HL-60 (cell line): ENCODE data around the gene GOLGA6L24.
"Not testable (repeated sequence)": the region's sequence is repeated elsewhere in the genome, so short reads cannot be mapped to it uniquely, and the experiment has no call there.

Experiments
- GABPA ChIP-seq: IDR thresholded peaks from 2 replicates; pipeline ENCODE4 v1.6.1; 2012; ENCODE audit warnings: low read depth
- POLR2AphosphoS5 ChIP-seq: IDR thresholded peaks from 2 replicates; pipeline ENCODE4 v1.6.1; 2012; ENCODE audit warnings: low read depth
- SPI1 ChIP-seq: IDR thresholded peaks from 2 replicates; pipeline ENCODE4 v1.6.1; 2012; ENCODE audit warnings: low read depth, mild to moderate bottlenecking, borderline replicate concordance
- TF ChIP-seq, protein P1 (sequence below): IDR thresholded peaks from one replicate; pipeline ENCODE4 v1.5.1; 2011; ENCODE audit warnings: low read length, control low read depth, inconsistent platforms; ENCODE audit not compliant: insufficient read depth
- TF ChIP-seq, protein P2 (sequence below): IDR thresholded peaks from 2 replicates; pipeline ENCODE4 v1.6.1; 2012; ENCODE audit warnings: low read depth; ENCODE audit not compliant: insufficient replicate concordance

DNA sequence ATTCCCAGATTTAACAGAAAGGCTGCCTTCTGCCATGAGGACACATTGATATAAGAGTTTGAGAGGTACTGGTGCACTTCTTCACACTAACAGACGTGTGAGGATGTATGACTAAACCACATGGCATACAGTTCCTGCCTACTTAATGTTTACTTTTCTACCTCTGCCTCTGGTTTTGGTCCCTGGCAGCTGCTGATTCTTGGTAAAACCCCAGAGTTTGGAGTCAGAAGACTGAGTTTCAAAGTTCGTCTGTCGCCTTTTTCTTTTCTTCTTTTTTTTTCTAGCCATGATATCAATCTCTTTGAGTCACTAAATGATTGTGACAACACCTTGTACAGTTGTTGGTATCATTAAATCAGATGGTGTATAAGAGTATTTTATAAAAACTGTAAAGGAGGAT, 22.2 kb upstream of the GOLGA6L24 start:
- TF ChIP-seq, protein P1, sequence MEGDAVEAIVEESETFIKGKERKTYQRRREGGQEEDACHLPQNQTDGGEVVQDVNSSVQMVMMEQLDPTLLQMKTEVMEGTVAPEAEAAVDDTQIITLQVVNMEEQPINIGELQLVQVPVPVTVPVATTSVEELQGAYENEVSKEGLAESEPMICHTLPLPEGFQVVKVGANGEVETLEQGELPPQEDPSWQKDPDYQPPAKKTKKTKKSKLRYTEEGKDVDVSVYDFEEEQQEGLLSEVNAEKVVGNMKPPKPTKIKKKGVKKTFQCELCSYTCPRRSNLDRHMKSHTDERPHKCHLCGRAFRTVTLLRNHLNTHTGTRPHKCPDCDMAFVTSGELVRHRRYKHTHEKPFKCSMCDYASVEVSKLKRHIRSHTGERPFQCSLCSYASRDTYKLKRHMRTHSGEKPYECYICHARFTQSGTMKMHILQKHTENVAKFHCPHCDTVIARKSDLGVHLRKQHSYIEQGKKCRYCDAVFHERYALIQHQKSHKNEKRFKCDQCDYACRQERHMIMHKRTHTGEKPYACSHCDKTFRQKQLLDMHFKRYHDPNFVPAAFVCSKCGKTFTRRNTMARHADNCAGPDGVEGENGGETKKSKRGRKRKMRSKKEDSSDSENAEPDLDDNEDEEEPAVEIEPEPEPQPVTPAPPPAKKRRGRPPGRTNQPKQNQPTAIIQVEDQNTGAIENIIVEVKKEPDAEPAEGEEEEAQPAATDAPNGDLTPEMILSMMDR, result not testable (repeated sequence)
- TF ChIP-seq, protein P2, sequence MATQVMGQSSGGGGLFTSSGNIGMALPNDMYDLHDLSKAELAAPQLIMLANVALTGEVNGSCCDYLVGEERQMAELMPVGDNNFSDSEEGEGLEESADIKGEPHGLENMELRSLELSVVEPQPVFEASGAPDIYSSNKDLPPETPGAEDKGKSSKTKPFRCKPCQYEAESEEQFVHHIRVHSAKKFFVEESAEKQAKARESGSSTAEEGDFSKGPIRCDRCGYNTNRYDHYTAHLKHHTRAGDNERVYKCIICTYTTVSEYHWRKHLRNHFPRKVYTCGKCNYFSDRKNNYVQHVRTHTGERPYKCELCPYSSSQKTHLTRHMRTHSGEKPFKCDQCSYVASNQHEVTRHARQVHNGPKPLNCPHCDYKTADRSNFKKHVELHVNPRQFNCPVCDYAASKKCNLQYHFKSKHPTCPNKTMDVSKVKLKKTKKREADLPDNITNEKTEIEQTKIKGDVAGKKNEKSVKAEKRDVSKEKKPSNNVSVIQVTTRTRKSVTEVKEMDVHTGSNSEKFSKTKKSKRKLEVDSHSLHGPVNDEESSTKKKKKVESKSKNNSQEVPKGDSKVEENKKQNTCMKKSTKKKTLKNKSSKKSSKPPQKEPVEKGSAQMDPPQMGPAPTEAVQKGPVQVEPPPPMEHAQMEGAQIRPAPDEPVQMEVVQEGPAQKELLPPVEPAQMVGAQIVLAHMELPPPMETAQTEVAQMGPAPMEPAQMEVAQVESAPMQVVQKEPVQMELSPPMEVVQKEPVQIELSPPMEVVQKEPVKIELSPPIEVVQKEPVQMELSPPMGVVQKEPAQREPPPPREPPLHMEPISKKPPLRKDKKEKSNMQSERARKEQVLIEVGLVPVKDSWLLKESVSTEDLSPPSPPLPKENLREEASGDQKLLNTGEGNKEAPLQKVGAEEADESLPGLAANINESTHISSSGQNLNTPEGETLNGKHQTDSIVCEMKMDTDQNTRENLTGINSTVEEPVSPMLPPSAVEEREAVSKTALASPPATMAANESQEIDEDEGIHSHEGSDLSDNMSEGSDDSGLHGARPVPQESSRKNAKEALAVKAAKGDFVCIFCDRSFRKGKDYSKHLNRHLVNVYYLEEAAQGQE, result not testable (repeated sequence)
- not testable (repeated sequence) for TF ChIP-seq POLR2AphosphoS5, GABPA, SPI1
